ENCODE data around the gene PPP1R18. TPM values are rescaled to one million over a fixed set of nuclear protein-coding genes. Genes with fewer than 3 reads are reported as not detected.

PPP1R18 gene
- total RNA-seq, 1 experiment from 2014 or later, result 13.2 TPM

Small RNA genes lying within 50 kb of the gene (small RNA-seq; reads per million reads assigned to genes)
- gene RF00019, result not detected

Other genes starting within 250 kb of the PPP1R18 start
- gene HLA-E, start 197.1 kb downstream of the PPP1R18 start, total RNA-seq (2014; rRNA removed; shearing (Covaris generic)), result 99.5 and 117 TPM in 2 replicates
- gene GNL1, start 130.2 kb downstream of the PPP1R18 start, total RNA-seq (2014; rRNA removed; shearing (Covaris generic)), result 72.9 and 73.4 TPM in 2 replicates
- gene PRR3, start 129.3 kb downstream of the PPP1R18 start, total RNA-seq (2014; rRNA removed; shearing (Covaris generic)), result 5.1 and 7.7 TPM in 2 replicates
- gene ABCF1, start 115.2 kb downstream of the PPP1R18 start, total RNA-seq (2014; rRNA removed; shearing (Covaris generic)), result 57.3 and 73.4 TPM in 2 replicates
- gene PPP1R10, start 69.4 kb downstream of the PPP1R18 start, total RNA-seq (2014; rRNA removed; shearing (Covaris generic)), result 50.3 and 51.5 TPM in 2 replicates
- 55.4 and 66.8 TPM in 2 replicates for gene MRPS18B, start 68.8 kb downstream of the PPP1R18 start, total RNA-seq (2014; rRNA removed; shearing (Covaris generic))
- gene ATAT1, start 59.8 kb downstream of the PPP1R18 start, total RNA-seq (2014; rRNA removed; shearing (Covaris generic)), result 8.3 and 9.2 TPM in 2 replicates
- gene C6orf136, start 39.5 kb downstream of the PPP1R18 start, total RNA-seq (2014; rRNA removed; shearing (Covaris generic)), result 14.5 and 18.6 TPM in 2 replicates
- gene DHX16, start 13.6 kb downstream of the PPP1R18 start, total RNA-seq (2014; rRNA removed; shearing (Covaris generic)), result 43.2 and 43.8 TPM in 2 replicates
- 16.2 and 18.3 TPM in 2 replicates for gene NRM, start 4.3 kb upstream of the PPP1R18 start, total RNA-seq (2014; rRNA removed; shearing (Covaris generic))
- 24.8 and 24.9 TPM in 2 replicates for gene MDC1, start 30.6 kb upstream of the PPP1R18 start, total RNA-seq (2014; rRNA removed; shearing (Covaris generic))
- 935 and 959 TPM in 2 replicates for gene TUBB, start 33.7 kb upstream of the PPP1R18 start, total RNA-seq (2014; rRNA removed; shearing (Covaris generic))
- gene FLOT1, start 56.0 kb upstream of the PPP1R18 start, total RNA-seq (2014; rRNA removed; shearing (Covaris generic)), result 142 and 152 TPM in 2 replicates
- gene IER3, start 57.9 kb upstream of the PPP1R18 start, total RNA-seq (2014; rRNA removed; shearing (Covaris generic)), result 200 and 206 TPM in 2 replicates
- gene DDR1, start 197.9 kb upstream of the PPP1R18 start, total RNA-seq (2014; rRNA removed; shearing (Covaris generic)), result 131 and 158 TPM in 2 replicates
- gene GTF2H4, start 221.6 kb upstream of the PPP1R18 start, total RNA-seq (2014; rRNA removed; shearing (Covaris generic)), result 18.9 and 20.2 TPM in 2 replicates
- 23.2 and 24.4 TPM in 2 replicates for gene VARS2, start 227.6 kb upstream of the PPP1R18 start, total RNA-seq (2014; rRNA removed; shearing (Covaris generic))
- gene SFTA2, start 245.5 kb upstream of the PPP1R18 start, total RNA-seq (2014; rRNA removed; shearing (Covaris generic)), result 4.7 and 8.0 TPM in 2 replicates

Measured in HT-29 (cell line).